HUES6 (cell line): ENCODE results near the gene AZGP1.
"Not testable (repeated sequence)": the region's sequence is repeated elsewhere in the genome, so short reads cannot be mapped to it uniquely, and the experiment has no call there.

ENCODE experiments used
- H3K27ac ChIP-seq: 2 replicates; pipeline ENCODE4 v1.7.0; 2013; ENCODE audit warnings: low read depth, mild to moderate bottlenecking, low read length, inconsistent platforms
- H3K27me3 ChIP-seq: 2 replicates; pipeline ENCODE4 v1.6.1; 2013; ENCODE audit warnings: low read length; ENCODE audit not compliant: control insufficient read depth, insufficient read depth
- H3K36me3 ChIP-seq: 2 replicates; pipeline ENCODE4 v1.6.1; 2013; ENCODE audit warnings: low read length; ENCODE audit not compliant: control insufficient read depth, insufficient read depth
- H3K4me1 ChIP-seq: 2 replicates; pipeline ENCODE4 v1.6.1; 2013; ENCODE audit warnings: low read length; ENCODE audit not compliant: control insufficient read depth, insufficient read depth
- H3K4me3 ChIP-seq: 2 replicates; pipeline ENCODE4 v1.5.1; 2013; ENCODE audit warnings: low read depth, low read length
- H3K9ac ChIP-seq: one replicate; pipeline ENCODE4 v1.6.1; 2013; ENCODE audit warnings: mild to moderate bottlenecking, low read length
- H3K9me3 ChIP-seq: 2 replicates; pipeline ENCODE4 v1.6.1; 2013; ENCODE audit warnings: low read depth, low read length; ENCODE audit not compliant: control insufficient read depth, insufficient read depth

The AZGP1 gene

DNA sequence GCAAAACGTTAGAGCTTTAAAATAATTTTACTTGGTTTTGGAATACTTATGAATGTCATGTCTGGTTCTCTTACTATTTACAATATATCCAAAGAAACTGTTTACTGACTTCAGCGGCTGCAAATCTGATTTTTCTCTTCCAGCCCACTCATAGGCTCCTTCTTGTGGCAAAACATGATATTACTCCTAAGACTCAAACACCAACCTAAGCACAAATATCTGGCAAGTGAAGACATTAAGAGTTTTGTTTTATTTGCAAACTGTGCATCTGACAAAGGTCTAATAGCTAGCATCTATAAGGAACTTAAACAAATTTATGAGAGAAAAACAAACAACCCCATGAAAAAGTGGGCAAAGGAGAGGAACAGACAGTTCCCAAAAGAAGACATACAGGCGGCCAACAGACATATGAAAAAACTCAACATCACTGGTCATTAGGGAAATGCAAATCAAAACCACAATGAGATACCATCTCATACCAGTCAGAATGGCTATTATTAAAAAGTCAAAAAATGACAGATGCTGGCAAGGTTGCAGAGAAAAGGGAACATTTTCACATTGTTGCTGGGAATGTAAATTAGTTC is 26.1 kb downstream of the AZGP1 start:
- no peak overlapping the region for H3K27ac ChIP-seq
- peaks cover 5% of the 10 kb centered on the region for H3K4me1 ChIP-seq
- no peak overlapping the region for H3K4me3 ChIP-seq
- H3K27me3 ChIP-seq: no peaks in the 10 kb centered on the region
- peaks cover 28% of the 10 kb centered on the region for H3K9me3 ChIP-seq
- H3K36me3 ChIP-seq: no peaks in the 10 kb centered on the region
- no peak overlapping the region for H3K9ac ChIP-seq

GRCh38 chr7:99947608-99948007 is 28.2 kb downstream of the AZGP1 start:
- Histone ChIP-seq H3K4me3 (no peak overlapping the region), H3K9me3 (peaks cover 28% of the 10 kb centered on the region), H3K4me1 (peaks cover 16% of the 10 kb centered on the region), H3K9ac (no peak overlapping the region), H3K27ac (no peak overlapping the region), H3K27me3 (no peaks in the 10 kb centered on the region), H3K36me3 (no peaks in the 10 kb centered on the region)

- Histone ChIP-seq H3K4me1 (peaks cover 16% of the 10 kb centered on the region), H3K4me3 (0 out of 2 replicates have a peak overlapping the region, but pooled peaks have one; percentile 3), H3K9me3 (peaks cover 14% of the 10 kb centered on the region), H3K27me3 (no peaks in the 10 kb centered on the region), H3K36me3 (no peaks in the 10 kb centered on the region), H3K9ac (peak overlapping the region; percentile 67), H3K27ac (peak overlapping the region; percentile 95)
Observed at GRCh38 chr7:99944497-99945070, 31.2 kb downstream of the AZGP1 start.

GRCh38 chr7:99943641-99944496 is 32.0 kb downstream of the AZGP1 start:
- Histone ChIP-seq H3K27me3 (no peaks in the 10 kb centered on the region), H3K36me3 (no peaks in the 10 kb centered on the region), H3K9me3 (peaks cover 19% of the 10 kb centered on the region), H3K4me1 (peaks cover 16% of the 10 kb centered on the region), H3K4me3 (peak overlapping the region; percentile 41), H3K27ac (peak overlapping the region; percentile 95), H3K9ac (peak overlapping the region; percentile 54)

DNA sequence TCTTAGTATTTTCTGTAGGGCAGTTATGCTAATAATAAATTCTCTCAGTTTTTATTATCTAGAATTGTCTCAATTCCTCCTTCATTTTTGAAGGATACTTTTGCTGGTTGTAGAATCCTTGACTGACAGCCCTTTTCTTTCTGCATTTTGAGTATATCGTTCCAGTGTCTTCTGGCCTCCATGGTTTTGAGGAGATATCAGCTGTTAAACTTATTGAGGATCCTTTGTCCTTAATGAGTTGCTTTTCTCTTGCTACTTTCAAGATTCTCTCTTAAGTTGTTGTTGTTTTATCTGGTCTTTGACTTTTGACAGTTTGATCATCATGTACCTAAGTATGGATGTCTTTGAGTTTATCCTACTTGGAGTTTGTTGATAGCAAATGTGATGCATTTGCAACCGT is 37.5 kb downstream of the AZGP1 start:
- Histone ChIP-seq H3K27ac (no peak overlapping the region), H3K36me3 (no peaks in the 10 kb centered on the region), H3K4me3 (no peak overlapping the region), H3K9ac (no peak overlapping the region), H3K9me3 (peaks cover 24% of the 10 kb centered on the region), H3K4me1 (peaks cover under 1% of the 10 kb centered on the region; the same call in 1 of the 2 replicates), H3K27me3 (peaks cover 2% of the 10 kb centered on the region; the same call in 1 of the 2 replicates)

DNA sequence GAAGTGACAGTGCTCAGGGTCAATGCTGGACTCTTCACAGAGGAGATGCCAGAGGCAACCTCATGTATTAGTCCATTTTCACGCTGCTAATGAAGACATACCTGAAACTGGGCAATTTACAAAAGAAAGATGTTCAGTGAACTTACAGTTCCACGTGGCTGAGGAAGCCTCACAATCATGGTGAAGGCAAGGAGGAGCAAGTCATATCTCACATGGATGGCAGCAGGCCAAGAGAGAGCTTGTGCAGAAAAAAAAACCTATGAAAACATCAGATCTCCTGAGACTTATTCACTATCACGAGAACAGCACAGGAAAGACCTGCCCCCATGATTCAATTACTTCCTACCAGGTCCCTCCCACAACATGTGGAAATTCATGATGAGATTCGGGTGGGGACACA is 40.8 kb downstream of the AZGP1 start:
- not testable (repeated sequence) for H3K4me3 ChIP-seq, H3K27me3 ChIP-seq, H3K9ac ChIP-seq, H3K27ac ChIP-seq, H3K36me3 ChIP-seq, H3K4me1 ChIP-seq
- H3K9me3 ChIP-seq: peaks cover 19% of the 10 kb centered on the region

GRCh38 chr7:99930376-99930775 is 45.5 kb downstream of the AZGP1 start:
- no peaks in the 10 kb centered on the region for H3K36me3 ChIP-seq
- no peak overlapping the region for H3K27ac ChIP-seq
- H3K27me3 ChIP-seq: peaks cover 14% of the 10 kb centered on the region

DNA sequence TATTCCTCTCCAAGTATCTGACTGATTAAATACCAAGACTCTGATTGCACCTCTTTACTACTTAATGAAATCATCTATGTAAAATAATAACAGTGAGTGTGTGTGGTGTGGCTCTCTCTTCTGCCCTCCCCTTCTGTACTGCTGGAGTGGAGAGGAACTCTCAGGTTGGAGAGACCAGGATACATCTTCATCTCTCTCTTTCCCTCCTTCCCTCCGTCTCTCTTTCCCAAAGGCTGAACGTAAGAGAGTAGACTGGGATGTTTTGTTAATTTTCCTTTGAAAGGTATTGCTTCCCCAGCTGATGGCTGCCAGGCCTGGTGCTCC is 46.1 kb downstream of the AZGP1 start:
- Histone ChIP-seq H3K9ac (no peak overlapping the region), H3K4me1 (peaks cover 6% of the 10 kb centered on the region), H3K27ac (no peak overlapping the region), H3K27me3 (peaks cover 14% of the 10 kb centered on the region), H3K36me3 (no peaks in the 10 kb centered on the region), H3K9me3 (no peaks in the 10 kb centered on the region), H3K4me3 (peak overlapping the region; percentile 58)

More at GRCh38 chr7:99930376-99930775, 45.5 kb downstream of the AZGP1 start:
- H3K9ac ChIP-seq: no peak overlapping the region
- H3K9me3 ChIP-seq: no peaks in the 10 kb centered on the region
- H3K4me3 ChIP-seq: no peak overlapping the region
- peaks cover 6% of the 10 kb centered on the region for H3K4me1 ChIP-seq

DNA sequence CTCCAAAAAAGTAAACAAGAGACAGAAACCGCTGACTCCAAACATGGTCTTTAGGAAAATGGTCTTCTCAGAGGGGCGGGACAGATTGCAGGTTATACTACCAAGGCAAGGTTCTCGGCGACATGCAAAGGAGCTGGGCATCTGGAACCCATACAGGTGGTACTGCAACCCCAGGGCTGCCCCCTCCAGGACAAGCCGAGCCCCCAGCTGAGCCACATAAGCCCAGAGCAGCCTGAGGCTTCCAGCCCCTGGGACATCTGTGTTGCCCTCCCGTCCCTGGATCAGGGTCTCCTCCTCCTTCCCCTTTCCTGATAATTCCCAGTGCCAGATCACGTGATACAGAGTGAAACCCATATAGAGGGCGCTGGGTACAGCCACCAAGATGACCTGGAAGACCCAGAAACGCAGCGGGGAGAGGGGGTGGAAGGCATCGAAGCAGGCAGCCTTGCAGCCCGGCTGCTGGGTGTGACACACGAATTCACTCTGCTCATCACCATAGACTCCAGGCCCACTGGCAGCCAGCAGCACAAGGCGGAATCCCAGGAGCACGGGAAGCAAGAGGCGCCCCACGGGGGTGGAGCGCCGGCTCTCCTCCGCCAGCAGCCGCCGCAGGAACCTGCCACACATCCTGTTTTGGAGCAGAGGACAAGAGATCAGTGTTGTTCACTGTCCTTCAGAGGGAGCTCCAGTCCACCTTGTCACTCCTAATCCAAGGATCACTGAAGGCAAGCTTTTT is 46.7 kb downstream of the AZGP1 start, which contains the start of gene GJC3:
GJC3 (minus strand) TSS at position 627 of the 736 bp plus-strand sequence; CDS start at position 627, 0 bp downstream.
- Histone ChIP-seq H3K9ac (peak within 1 kb of the TSS; percentile 47), H3K4me1 (peaks cover 6% of the 10 kb centered on the region), H3K36me3 (no peaks in the 10 kb centered on the region), H3K27me3 (peaks cover 14% of the 10 kb centered on the region), H3K4me3 (peak within 1 kb of the TSS; percentile 58), H3K27ac (no peak within 1 kb of the TSS), H3K9me3 (no peaks in the 10 kb centered on the region)

DNA sequence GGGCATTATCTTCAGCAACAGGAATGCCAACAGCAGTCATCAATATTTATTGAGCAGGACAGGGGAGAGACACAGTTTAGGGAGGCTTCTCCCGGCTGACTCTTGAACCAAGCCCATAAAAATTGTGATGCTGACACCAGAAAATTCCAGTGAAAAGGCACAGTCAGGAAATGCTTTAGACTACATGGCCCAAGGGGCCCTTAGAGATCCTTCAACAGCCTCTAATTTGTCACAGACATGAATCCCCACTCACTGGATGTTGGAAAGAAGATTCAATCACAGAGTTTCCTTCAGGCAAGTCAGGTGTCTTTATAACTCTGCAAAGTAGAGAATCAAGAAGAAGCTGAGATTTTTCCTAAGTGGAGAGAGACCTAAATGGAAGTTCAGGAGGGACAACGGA is 47.6 kb downstream of the AZGP1 start:
- no peak overlapping the region for H3K27ac ChIP-seq
- H3K36me3 ChIP-seq: no peaks in the 10 kb centered on the region
- peaks cover 6% of the 10 kb centered on the region for H3K4me1 ChIP-seq
- no peak overlapping the region for H3K4me3 ChIP-seq
- H3K9ac ChIP-seq: no peak overlapping the region
- no peaks in the 10 kb centered on the region for H3K9me3 ChIP-seq
- H3K27me3 ChIP-seq: peaks cover 14% of the 10 kb centered on the region
